HG03139 (cell line): ENCODE measurements around the gene GPA33.

Experiments
- ATAC-seq: cut with Tn5 transposase; IDR thresholded peaks from one replicate; pipeline ENCODE4 v1.9.1; 2021; ENCODE audit not compliant: unreplicated experiment

Gene GPA33

GRCh38 chr1:167090314-167090942, at the start of gene GPA33:
Gene GPA33, minus strand, starts transcription at chr1:167090377. Its CDS starts 90 bp downstream, at chr1:167090287.
- ATAC-seq, result no peak

- ATAC-seq, result no peak
These were observed 48.5 kb upstream of the GPA33 start for GRCh38 chr1:167138703-167139102.

DNA sequence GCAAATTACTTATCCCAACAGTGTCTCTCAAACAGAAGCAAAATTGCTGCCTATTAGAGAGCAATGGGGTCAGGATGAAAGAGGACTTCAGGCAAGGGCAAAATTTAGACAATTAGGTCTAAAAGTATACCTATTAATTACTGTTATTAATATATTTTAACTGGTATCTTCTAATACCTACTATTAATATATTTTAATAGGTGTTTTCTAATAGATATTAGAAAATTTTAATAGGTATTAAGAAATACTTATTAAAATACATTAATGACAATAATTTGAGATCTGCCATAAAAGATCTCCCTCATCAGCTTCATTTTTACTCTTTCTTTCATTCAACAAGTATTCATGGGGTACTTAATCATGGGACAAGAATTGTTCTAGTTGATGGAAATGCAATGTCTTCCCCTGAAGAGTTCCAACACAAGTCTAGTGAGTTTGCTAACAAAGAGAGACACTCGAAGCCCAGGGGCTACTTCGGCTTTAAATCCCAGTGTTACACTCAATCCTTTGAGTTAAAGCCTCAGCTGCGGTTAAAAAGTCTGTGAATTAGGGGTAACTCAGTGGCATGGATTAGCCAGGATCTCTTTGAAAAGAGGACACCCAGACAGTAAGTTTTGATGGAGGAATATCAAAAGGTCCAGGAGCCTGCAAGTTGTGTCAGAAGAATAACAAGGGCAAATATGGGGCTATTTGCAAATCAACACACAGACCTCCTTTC, 47.8 kb upstream of the GPA33 start:
- ATAC-seq, result no peak

- no peak for ATAC-seq
These were observed 47.2 kb upstream of the GPA33 start for GRCh38 chr1:167137332-167137781.

GRCh38 chr1:167136806-167137205, 46.6 kb upstream of the GPA33 start:
- ATAC-seq, result no peak

- no peak for ATAC-seq
These were observed 46.0 kb upstream of the GPA33 start for GRCh38 chr1:167136191-167136614.

DNA sequence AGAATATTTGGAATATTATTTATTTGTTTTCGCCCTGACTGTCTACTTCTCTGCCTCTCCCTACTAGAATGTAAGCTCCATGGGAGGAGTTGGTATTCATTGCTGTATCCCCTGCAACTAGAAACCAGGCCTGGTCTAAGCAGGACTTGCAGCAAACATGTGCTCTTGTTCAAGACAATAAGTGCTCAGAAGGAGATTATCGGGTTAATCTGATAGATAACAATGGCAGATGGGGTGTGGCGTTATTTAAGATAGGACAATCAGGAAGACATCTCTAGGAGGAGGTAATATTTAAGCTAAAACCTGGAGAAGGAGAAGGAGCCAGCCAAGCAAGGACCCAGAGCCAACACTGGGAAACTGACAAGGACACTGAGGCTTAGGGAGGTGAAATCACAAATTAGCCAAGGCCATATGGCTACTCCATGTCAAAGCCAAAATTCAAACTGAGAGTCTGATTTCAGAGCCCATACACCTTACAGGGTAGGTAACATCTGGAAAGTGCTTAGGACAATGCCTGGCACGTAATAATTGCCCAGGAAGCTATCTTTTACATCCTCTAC, 45.2 kb upstream of the GPA33 start:
- ATAC-seq, result no peak

DNA sequence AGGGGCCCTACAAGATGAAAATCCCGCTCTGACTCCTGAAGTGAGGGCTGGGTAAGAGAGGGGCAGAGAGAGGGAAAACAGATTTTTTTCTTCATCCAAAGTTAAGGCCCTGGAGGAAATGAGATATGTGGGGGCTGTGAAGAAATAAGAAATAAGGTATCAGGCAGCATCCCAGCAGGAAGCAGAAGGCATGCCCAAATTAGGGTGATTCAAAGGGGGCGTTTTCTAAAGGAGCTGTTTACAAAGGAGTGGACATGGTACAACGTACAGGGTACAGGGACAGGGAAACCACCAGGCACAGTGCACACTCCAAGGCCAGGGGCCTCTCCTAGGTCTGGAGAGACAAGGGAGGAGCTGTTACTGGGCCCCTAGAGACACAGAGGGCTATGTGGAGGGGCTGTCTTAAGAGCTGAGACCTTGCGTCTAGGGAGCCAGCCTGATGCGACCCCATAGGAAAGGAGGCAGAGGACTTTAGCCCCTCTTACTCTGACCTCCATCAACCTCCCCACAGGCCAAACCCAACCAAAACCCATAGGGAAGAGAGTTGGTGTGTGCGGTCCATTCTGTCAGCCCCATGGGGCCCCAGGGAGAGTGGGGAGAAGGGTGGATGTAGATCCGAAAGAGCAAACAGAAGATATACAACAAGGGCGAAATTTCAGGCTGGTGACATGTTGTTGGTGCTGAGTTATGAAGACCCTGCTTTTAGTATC, 42.3 kb upstream of the GPA33 start:
- ATAC-seq, result no peak

DNA sequence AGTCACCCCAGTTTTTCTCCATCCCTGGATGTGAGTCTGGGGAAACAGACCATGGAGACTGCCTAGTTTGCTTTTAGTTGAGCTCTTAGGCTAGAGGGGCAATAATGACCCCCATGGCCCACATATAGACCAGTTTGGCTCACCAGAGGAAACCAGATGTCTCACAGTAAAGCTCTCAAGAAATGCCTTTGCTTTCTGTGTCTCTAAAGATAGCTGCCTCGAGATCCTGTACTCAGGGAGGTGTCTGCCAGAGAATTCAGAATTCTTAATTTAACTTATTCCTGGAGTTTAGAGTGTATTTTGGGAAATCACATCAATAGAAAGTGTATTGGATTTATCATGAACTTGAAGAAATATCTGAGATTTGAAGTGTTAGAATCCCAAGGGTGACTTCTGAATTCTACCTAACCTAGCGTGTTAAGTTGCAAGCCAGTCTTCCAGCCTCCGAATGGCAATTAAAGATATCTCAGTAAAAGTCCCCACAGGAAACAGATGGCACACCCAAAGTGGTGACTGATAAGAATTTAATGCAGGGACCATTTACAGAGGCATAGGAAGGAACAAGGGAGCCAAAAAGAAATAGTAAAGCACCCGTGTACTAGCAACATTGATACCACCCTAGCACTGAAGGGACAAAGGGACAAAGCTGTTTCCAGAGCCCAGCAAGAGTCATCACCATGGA, 40.8 kb upstream of the GPA33 start:
- no peak for ATAC-seq

GRCh38 chr1:167128261-167129227, 38.4 kb upstream of the GPA33 start:
- ATAC-seq, result no peak

- no peak for ATAC-seq
These were observed 37.5 kb upstream of the GPA33 start for GRCh38 chr1:167127661-167128060.

DNA sequence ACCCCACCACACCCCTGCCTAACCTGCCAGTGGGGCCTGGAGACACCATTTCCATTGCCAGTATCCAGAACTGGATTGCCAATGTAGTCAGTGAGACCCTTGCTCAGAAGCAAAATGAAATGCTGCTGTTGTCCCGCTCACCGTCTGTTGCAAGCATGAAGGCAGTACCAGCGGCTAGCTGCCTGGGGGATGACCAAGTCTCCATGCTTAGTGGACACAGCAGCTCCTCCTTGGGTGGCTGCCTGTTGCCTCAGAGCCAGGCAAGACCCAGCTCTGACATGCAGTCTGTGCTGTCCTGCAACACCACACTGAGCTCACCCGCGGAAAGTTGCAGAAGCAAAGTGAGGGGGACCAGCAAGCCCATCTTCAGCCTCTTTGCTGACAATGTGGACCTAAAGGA, 37.1 kb upstream of the GPA33 start:
- ATAC-seq, result no peak

GRCh38 chr1:167126811-167127210, 36.6 kb upstream of the GPA33 start:
- no peak for ATAC-seq

DNA sequence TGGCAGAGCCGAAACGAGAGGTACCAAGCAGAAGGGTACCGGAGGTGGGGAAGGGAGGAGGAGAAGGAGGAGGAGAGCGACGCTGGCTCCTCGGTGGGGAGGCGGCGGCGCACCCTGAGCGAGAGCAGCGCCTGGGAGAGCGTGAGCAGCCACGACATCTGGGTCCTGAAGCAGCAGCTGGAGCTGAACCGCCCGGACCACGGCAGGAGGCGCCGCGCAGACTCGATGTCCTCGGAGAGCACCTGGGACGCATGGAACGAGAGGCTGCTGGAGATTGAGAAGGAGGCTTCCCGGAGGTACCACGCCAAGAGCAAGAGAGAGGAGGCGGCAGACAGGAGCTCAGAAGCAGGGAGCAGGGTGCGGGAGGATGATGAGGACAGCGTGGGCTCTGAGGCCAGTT, 36.1 kb upstream of the GPA33 start:
- no peak for ATAC-seq

- no peak for ATAC-seq
These were observed 32.4 kb upstream of the GPA33 start for GRCh38 chr1:167122568-167122967.

GRCh38 chr1:167122121-167122480, 31.9 kb upstream of the GPA33 start:
- ATAC-seq, result no peak

GRCh38 chr1:167121375-167122120, 31.4 kb upstream of the GPA33 start:
- ATAC-seq, result no peak

DNA sequence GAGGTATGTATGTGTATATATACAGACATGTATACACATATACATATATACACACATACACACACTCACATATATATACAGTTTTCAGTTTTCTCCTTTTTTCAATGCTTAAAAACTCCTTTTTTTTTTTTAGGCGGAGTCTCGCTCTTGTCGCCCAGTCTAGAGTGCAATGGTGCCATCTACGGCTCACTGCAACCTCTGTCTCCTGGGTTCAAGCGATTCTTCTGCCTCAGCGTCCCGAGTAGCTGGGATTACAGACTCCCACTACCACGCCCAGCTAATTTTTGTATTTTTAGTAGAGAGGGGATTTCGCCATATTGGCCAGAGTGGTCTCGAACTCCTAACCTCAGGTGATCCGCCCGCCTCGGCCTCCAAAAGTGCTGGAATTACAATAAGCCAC, 30.7 kb upstream of the GPA33 start:
- no peak for ATAC-seq

GRCh38 chr1:167119696-167120095, 29.5 kb upstream of the GPA33 start:
- ATAC-seq, result no peak
